Dermis blood vessel endothelial cell (primary cell): ENCODE results near the gene COQ2. TPM values are rescaled to one million over a fixed set of nuclear protein-coding genes. Genes with fewer than 3 reads are reported as not detected.
"Not testable (repeated sequence)": the region's sequence is repeated elsewhere in the genome, so short reads cannot be mapped to it uniquely, and the experiment has no call there.

Source experiments
- DNase-seq: peaks from one replicate; pipeline ENCODE4 v3.0.0; 2010
- total RNA-seq: library from RNA; depleted of rRNA; stranded (reverse); fragments of >200 nt; gene quantifications from 2 replicates; pipeline ENCODE4 v1.2.3, GENCODE V29; 2014

The COQ2 gene, protein sequence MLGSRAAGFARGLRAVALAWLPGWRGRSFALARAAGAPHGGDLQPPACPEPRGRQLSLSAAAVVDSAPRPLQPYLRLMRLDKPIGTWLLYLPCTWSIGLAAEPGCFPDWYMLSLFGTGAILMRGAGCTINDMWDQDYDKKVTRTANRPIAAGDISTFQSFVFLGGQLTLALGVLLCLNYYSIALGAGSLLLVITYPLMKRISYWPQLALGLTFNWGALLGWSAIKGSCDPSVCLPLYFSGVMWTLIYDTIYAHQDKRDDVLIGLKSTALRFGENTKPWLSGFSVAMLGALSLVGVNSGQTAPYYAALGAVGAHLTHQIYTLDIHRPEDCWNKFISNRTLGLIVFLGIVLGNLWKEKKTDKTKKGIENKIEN
- 16.5 and 19.7 TPM in 2 replicates for total RNA-seq

DNA sequence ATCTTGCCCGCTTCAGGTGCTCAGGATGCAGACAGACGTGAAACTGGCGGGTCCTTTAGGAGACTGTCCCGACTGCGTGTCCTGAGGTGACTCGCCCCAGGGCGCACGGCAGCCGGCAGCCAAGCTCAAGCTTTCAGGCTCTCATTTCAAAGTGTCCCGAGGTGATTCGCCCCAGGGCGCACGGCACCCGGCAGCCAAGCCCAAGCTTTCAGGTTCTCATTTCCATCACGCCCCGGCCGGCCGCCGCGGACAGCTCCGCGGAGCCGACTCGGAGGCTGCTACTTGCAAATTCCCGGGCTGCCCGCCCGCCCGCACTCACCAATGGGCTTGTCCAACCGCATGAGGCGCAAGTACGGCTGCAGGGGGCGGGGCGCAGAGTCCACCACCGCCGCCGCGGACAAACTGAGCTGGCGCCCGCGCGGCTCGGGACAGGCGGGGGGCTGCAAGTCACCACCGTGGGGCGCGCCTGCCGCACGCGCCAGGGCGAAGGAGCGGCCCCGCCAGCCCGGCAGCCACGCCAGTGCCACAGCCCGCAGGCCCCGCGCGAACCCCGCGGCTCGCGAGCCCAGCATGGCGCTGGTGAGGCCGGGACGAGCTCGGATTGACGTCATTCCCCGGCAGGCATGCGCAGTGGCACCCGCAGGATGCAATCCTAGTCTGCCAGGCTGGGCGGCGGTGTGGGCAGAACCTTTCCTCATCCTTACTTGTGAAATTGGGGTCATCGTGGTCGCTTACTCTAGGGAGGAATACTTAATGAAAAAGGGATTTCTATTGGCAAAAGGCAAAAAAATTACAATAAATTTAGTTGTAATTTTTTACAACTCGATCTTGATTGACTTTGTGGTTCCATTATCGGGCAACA is at the start of gene COQ2:
Gene COQ2, minus strand, starts transcription at position 606 of the 862 bp plus-strand sequence. Its CDS starts 34 bp downstream, at position 572.
- peak; percentile 97 for DNase-seq

DNA sequence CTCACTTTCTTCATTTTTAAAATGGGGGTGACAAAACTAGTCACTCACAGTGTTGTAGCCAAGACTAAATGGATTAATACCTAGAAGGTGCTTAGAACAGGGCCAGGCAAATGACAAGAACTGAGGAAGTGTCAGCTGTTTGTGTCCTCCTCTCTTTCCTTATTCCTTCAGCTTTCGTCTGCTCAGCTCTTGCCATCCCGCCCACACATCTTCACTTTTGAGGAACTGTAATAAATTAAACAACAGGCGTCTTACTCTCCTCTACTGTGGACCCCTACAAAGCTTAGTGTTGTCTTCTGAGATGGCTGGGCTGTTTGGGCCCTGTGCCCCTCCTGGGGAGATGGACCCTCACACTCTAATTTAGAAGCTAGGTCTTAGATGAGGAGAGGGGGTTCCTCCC is 47.4 kb upstream of the COQ2 start:
- DNase-seq = no peak

DNA sequence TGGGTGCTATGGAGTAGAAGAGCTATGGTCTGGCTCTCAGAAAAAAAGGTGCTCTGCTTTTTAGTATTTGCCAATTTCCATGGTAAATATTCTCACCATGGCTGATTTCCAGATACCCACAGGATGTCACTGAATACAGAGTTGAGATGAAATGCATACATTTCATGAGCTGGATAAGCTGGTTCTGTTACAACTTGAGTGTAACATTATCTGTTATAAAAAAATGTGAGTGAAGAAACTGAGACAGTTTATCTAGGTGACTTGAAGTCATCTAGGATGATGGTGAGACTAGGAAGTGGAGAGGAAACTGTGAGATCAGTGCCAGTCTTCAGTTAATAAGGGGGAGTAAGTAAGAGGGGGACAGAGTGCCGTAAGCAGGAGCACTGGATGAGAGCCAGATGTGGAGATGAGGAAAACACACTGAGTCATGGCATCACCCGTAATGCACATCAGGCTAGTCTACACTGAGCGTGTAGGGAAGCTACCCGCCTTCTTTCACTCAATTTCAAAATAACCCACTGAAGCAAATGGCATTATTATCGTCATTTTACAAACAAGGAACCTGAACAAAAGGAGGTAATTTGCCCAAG is 45.0 kb upstream of the COQ2 start:
- peak; percentile 53 for DNase-seq

DNA sequence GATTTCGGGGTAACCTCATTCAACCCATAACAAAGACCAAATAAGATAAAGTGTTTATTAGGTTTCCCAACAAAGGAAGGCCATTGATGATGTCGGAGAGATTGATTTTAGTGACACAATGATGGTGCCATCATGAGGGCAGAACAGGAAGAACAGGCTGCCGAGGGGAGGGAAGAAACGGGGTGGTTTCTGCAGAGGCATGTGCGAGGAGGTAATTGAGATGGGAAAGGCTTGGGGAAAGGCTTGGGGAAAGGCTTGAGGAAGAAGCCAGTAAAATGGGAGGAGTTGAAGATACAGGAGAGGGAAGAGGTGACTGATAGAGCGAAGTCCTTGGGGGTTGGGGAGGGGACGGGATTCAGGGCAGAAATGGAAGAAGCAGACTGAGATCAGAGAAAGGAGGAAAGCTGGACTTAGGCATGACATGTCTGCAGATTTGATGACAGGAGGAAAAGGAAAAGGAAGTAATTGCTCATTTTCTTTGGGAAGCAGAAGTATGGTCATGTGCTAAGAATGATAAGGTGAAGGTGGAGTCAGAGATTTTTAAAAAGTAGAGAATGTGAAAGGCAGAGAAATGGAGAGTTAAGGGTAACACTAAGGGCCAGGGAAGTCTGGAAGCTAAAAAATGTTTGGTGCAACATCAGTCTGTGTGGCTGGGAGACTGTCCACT is 44.1 kb upstream of the COQ2 start:
- DNase-seq = peak; percentile 35

DNA sequence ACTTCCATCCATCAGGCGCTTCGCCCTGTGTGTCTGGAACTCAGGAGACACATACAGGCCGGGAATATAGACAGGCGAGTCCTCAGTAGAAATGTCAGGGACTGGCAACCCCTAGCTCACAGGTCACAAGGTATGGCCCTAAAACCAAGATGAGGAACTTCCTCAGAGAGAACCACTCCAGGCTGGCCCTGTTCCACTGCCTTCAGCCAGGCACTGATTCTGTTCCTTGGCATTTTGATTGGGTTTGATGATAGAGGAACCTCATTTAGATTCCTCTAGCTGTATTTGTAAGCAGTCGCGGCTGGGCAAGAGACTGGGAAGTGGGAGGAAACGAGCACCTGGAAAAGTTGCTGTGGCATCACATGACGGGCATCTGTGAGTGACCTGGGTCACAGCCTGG is 41.9 kb upstream of the COQ2 start:
- DNase-seq = no peak

DNA sequence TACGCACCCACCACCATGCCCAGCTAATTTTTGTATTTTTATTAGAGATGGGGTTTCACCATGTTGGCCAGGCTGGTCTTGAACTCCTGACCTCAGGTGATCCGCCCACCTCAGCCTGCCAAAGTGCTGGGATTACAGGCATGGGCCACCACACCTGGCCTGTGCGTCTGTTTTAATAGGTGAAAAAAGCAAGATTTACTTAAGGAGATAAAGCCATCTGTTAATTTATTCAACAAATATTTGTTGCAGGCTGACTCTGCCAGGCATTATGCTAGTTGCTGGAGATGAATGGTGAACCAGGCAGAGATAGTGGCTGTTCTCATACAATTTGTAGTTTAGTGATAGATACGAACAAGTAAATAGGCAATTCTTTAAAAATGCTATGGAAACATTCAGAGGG is 40.7 kb upstream of the COQ2 start:
- not testable (repeated sequence) for DNase-seq

DNA sequence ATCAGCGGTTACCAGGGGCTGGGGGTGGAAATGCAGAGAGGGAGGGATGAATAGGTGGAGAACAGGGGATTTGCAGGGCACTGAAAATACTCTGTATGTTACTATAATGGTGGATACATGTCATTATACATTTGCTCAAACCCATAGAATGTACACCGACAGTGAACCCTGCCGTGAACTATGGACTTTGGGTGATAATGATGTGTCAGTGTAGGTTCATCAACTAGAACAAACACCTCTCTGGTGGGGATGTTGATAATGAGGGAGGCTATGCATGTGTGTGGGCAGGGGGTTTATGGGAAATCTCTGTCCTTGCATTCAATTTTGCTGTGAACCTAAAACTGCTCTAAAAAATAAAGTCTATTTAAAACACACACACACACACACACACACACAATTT is 38.5 kb upstream of the COQ2 start:
- DNase-seq = no peak

DNA sequence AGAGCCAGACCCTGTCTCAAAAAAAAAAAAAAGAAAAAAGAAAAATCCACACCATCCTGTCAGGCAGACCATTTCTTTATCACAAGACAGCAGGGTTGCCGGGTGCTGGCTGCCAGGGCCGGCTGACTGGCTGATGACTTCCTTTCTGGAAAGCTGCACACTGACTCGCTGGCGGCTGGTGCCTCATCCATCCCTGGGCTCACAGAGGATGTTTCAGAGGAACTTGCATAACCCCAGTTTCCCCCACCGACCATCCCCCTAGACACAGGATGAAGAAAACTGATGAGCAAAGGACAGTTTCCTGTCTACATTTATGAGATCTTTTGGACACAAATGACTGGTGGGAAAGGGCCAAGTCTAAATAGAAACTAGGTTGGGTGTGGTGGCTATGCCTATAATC is 36.0 kb upstream of the COQ2 start:
- DNase-seq = peak; percentile 87

DNA sequence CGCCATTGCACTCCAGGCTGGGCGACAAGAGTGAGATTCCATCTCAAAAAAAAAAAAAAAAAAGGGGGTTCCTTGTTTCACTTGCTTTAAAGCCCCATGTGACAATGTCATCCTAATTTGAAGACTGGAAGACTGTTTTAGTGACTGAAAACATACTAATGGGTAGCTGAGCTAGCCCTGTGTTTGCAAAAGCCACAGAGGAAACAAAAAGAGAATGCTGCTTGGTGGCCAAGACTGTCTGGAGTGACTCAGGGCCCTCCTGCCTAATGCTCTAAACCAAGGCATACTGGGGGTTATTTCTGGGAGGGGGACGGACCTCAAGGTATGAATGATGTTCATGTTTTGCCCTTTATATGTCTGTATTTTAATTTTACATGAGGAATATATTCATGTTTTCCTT is 34.1 kb upstream of the COQ2 start:
- DNase-seq = no peak

DNA sequence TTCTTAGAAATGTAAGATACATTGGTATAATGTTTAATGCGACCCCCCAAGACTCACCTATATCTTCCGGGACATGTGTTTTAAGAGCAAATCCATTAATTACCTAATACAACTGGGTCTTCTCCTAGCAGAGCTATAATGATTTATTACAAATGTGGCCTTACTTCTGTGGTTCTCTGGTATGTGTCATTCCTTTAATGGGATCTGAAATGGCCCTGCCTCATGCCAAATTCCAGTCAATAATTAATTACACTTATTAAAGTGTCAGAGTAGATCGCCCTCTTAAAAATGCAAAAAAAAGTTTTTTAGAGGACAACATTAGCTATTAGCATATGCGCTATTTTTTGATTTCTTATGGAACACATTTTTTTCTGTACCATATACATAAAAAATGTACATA is 33.1 kb upstream of the COQ2 start:
- DNase-seq = no peak

DNA sequence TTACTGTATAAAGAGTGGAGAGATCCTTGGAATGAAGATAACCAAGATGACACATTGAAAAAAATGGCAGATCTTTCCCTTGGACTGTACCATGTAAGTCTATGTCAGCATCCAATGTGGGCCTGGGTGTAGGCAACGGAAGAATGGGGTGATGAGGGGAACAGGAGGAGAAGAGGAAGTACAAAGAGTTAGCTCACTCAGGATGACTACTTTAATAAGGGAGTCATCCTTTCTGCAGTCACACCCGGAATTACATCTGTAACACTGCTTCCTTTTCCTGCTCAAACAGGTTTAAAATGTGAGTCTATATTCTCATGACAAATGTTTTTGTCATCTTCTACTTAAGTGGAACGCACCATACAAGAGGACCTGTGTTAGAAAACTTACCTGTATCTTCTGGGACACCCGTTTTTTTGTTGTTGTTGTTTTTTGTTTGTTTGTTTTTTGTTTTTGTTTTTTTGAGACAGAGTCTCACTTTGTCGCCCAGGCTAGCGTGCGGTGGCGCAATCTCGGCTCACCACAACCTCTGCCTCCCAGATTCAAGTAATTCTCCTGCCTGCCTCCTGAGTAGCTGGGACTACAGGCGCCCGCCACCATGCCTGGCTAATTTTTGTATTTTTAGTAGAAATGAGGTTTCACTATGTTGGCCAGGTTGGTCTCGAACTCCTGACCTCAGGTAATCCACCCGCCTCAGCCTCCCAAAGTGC is 32.0 kb upstream of the COQ2 start:
- DNase-seq = no peak

DNA sequence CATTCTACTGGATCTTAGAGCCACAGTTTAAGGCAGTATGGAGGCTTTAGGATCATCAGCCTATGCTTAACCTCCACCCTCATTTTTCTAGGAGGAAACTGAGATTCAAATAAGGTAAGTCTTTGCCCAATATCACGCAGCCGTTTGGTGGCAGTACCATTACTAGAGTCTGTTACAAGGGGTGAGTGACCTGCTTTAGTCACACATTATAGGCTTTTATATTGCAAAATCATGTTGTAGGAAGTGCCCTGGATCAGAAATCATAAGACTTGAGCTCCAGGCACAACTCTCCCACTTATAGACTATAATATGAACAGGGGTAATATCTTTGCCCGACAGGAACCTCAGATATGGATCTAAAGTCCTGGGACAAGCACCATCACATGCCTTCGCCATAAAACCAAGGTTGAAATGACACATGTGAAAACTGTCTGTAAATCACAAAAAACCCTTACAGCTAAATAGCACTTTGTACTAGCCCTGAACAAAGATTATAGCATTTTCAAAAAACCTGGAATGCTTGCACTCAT is 30.8 kb upstream of the COQ2 start:
- DNase-seq = no peak

DNA sequence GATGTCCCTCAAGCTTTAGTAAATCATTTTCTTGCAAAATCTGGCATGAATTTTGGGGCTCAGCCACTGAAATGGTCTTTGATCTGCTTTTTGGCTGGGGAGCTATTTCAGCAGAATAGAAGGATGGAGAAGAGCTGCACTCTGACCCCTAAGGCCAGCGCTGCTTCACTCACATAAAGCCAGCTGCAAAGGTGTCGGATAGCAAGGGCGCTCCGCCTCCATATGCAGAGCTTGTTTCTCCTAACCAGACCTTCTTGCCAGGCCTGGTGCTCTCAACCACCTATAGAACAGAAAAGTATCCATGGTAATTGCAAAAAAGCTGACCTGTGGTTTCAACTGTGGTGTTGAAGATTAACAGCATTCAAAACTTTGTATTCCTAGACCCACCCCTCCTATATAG is 24.1 kb upstream of the COQ2 start:
- DNase-seq = no peak

DNA sequence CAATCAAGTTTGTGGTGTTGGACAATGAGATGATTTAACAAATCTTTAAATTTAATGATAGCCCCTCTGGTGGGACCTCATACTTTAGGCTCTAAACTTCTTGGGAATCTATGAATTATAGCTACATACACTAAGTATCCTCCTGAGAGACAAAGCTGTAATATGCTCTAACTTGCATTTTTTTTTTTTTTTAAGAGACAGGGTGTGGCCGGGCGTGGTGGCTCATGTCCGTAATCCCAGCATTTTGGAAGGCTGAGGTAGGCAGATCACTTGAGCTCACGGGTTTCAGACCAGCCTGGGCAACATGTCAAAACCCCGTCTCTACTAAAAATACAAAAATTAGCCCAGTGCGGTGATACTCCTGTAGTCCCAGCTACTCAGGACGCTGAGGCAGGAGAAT is 23.3 kb upstream of the COQ2 start:
- no peak for DNase-seq

DNA sequence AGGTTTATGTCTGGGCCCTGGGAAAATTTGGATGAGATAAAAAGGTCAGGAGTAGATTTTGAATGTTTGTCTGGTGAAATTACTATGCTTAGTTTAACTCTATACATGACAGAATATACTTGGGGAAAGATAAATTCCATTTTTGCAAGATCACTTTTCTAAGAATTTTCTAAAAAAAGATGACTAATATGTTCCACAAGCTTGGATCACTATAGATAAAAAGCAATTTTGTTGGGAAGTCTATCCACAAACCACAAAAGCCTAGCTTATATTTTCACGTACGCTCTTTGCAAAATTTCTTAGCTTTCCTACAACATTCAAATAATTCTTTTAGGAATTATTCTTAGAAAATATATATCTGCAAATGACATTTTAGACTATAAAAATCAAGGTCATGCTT is 20.6 kb upstream of the COQ2 start:
- no peak for DNase-seq

DNA sequence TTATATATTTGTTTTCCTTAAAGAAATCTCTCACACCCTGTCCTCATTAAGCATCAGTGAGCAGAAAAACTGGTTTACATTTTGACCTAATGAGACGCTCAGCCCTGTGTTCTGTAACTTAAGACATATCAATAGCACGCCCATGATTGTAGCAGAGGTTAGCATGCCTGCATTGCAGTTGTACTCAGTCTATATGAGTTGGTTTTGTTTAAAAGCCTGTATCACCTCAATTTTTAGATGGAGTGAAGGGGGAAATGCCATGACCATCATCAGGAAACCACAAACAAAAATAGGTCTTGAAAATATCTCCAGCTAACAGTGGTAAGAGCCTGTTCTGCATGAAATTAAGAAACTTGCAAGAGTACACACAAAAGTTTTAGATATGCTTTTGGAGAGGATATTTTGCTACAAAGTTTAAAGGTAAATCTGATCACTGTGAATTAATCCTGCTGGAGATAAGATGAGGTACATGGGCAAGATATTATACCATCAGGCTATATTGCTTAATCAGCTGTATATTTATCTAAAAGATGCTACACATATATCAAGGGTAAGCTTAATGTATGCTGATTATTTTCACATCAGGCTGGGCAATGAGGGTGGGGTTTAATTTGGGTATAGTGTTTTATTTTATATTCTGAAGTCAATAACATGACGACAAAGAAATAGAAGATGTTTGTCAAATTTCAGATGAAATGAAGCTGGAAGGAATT is 13.1 kb upstream of the COQ2 start:
- no peak for DNase-seq

DNA sequence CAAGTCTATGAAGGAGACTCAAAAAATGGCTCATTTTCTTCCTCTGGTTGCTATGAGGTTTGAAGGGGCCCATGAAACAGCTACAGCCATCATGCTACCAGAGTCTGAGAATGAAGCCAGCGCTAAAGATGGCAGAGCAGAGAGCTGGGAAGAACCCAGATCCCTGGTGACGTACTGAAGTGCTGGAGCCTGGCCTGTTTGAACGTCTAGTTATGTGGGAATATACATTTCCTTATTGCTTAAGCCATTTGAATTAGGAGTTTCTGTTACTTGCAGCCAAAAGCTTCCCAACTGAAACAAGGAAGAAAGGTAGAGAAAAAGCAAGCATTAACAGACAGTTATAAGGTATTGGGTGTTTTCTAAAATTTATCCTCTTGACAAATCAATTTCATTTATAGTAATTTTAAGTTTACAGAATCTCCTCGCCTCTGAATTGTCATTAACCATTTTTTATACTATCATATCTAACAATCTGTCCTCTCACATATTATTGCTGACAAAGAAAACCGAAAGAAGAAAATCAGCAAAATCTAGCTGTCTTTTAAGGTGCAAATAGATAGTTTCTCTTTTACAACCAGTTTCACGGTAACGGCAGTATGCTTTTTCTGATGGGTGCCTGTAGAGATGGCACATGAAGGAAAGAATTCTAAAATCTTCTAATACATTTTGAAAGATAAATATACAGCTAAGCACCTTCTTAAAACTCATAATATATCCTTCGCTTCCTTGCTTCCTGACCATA is 8.9 kb upstream of the COQ2 start:
- no peak for DNase-seq

DNA sequence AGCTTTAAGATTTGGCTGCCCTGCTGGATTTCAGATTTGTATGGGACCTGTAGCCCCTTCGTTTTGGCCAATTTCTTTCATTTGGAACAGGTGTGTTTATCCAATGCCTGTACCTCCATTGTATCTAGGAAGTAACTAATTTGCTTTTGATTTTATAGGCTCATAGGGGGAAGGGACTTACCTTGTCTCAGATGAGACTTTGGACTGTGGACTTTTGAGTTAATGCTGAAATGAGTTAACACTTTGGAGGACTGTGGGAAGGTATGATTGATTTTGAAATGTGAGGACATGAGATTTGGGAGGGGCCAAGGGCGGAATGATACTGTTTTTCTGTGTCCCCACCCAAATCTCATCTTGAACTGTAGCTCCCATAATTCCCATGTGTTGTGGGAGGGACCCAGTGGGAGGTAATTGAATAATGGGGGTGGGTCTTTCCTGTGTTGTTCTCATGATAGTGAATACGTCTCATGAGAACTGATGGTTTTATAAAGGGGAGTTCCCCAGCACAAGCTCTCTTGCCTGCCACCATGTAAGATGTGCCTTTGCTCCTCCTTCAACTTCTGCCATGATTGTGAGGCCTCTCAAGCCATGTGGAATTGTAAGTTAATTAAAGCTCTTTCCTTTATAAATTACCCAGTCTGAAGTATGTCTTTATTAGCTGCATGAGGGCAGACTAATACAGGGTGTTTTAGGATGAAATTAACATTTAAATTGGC is 5.6 kb upstream of the COQ2 start:
- not testable (repeated sequence) for DNase-seq

DNA sequence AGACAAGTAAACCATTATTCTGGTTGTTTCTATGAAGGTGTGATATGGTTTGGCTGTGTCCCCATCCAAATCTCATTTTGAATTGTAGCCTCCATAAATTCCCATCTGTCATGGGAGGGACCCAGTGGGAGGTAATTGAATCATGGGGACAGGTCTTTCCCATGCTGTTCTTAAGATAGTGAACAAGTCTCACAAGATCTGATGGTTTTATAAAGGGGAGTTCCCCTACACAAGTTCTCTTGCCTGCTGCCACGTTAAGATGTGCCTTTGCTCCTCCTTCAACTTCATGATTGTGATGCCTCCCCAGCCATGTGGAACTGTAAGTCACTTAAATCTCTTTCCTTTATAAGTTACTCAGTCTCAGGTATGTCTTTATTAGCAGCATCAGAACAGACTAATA is 3.8 kb upstream of the COQ2 start:
- not testable (repeated sequence) for DNase-seq

DNA sequence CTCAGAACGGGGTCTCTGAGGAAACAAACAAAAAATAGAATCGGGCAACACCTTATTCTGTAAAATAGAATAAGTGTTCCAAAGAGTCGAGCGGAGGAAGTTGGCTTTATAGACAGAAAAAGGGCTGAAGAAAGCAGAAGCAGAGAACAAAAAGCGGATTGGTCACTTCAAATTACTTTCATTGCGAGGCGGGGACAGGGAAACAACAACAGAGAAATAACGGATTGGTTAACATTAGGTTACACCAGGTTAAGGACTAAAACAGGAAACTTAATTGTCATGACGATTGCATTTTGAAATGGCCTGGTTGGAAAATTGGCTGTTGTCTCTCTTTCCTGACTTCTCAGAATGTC is 433 bp upstream of the COQ2 start:
- DNase-seq = peak; percentile 71
